Measurements from ENCODE around the gene SERINC3.
"Not testable (repeated sequence)": the region's sequence is repeated elsewhere in the genome, so short reads cannot be mapped to it uniquely, and the experiment has no call there.

The SERINC3 gene

GRCh38 chr20:44521484-44522481 lies at the start of gene SERINC3:
SERINC3 (minus strand) TSS chr20:44522070; CDS start chr20:44521951, 119 bp downstream.
- DNase-seq (ENCODE audit: low read depth, low spot score), result peak; percentile 86

GRCh38 chr20:44571362-44571988 lies 49.6 kb upstream of the SERINC3 start:
- DNase-seq (ENCODE audit: low read depth, low spot score), result no peak

- no peak for DNase-seq (ENCODE audit: low read depth, low spot score)
These were observed 48.5 kb upstream of the SERINC3 start for GRCh38 chr20:44570367-44570766.

GRCh38 chr20:44566811-44567210 lies 44.9 kb upstream of the SERINC3 start:
- DNase-seq (ENCODE audit: low read depth, low spot score), result no peak

GRCh38 chr20:44566018-44566417 lies 44.1 kb upstream of the SERINC3 start:
- no peak for DNase-seq (ENCODE audit: low read depth, low spot score)

- no peak for DNase-seq (ENCODE audit: low read depth, low spot score)
These were observed 40.0 kb upstream of the SERINC3 start for GRCh38 chr20:44561876-44562275.

- DNase-seq (ENCODE audit: low read depth, low spot score), result not testable (repeated sequence)
These were observed 38.9 kb upstream of the SERINC3 start for GRCh38 chr20:44560818-44561217.

GRCh38 chr20:44560229-44560628 lies 38.4 kb upstream of the SERINC3 start:
- DNase-seq (ENCODE audit: low read depth, low spot score), result no peak

GRCh38 chr20:44559302-44559701 lies 37.4 kb upstream of the SERINC3 start:
- DNase-seq (ENCODE audit: low read depth, low spot score), result no peak

GRCh38 chr20:44552950-44553908 lies 31.4 kb upstream of the SERINC3 start:
- DNase-seq (ENCODE audit: low read depth, low spot score), result no peak

GRCh38 chr20:44552568-44552949 lies 30.7 kb upstream of the SERINC3 start:
- DNase-seq (ENCODE audit: low read depth, low spot score), result no peak

- no peak for DNase-seq (ENCODE audit: low read depth, low spot score)
These were observed 30.2 kb upstream of the SERINC3 start for GRCh38 chr20:44552050-44552449.

GRCh38 chr20:44549123-44549522 lies 27.3 kb upstream of the SERINC3 start:
- no peak for DNase-seq (ENCODE audit: low read depth, low spot score)

GRCh38 chr20:44547419-44547818 lies 25.5 kb upstream of the SERINC3 start:
- no peak for DNase-seq (ENCODE audit: low read depth, low spot score)

- no peak for DNase-seq (ENCODE audit: low read depth, low spot score)
These were observed 22.4 kb upstream of the SERINC3 start for GRCh38 chr20:44544263-44544662.

- no peak for DNase-seq (ENCODE audit: low read depth, low spot score)
These were observed 21.5 kb upstream of the SERINC3 start for GRCh38 chr20:44543358-44543757.

- no peak for DNase-seq (ENCODE audit: low read depth, low spot score)
These were observed 21.0 kb upstream of the SERINC3 start for GRCh38 chr20:44542890-44543289.

GRCh38 chr20:44541992-44542391 lies 20.1 kb upstream of the SERINC3 start:
- DNase-seq (ENCODE audit: low read depth, low spot score), result no peak

- DNase-seq (ENCODE audit: low read depth, low spot score), result no peak
These were observed 19.0 kb upstream of the SERINC3 start for GRCh38 chr20:44540834-44541233.

GRCh38 chr20:44537993-44538392 lies 16.1 kb upstream of the SERINC3 start:
- DNase-seq (ENCODE audit: low read depth, low spot score), result no peak

GRCh38 chr20:44536175-44536574 lies 14.3 kb upstream of the SERINC3 start:
- DNase-seq (ENCODE audit: low read depth, low spot score), result no peak

- no peak for DNase-seq (ENCODE audit: low read depth, low spot score)
These were observed 12.1 kb upstream of the SERINC3 start for GRCh38 chr20:44533928-44534327.

Measured in brain pericyte (primary cell).